Body of pancreas (tissue), 4 donors: ENCODE data around the gene KRTAP1-4. TPM values are rescaled to one million over a fixed set of nuclear protein-coding genes. Genes with fewer than 3 reads are reported as not detected.

ENCODE experiments used
- ATAC-seq: fragments of 150-250 bp; one replicate; pipeline ENCODE4 v1.9.1; 2016
- DNase-seq, 4 donors: peaks; one replicate each; pipeline ENCODE4 v3.0.0-alpha.2; 2019
- H3K27ac ChIP-seq, 4 donors: fragments of 200-600 bp; sonication (generic); 1 replicate in 3 of 4; 2 replicates in 1 of 4; pipeline versions ENCODE4 v1.5.1 to v1.6.1; 2016 to 2019; ENCODE audit warnings: mild to moderate bottlenecking in 1 of 4, mixed read lengths in 1 of 4, moderate library complexity in 1 of 4
- H3K27me3 ChIP-seq, 2 donors: fragments of 200-600 bp; sonication (generic); one replicate each; pipeline ENCODE4 v1.6.0; 2016; ENCODE audit warnings: mild to moderate bottlenecking in 1 of 2
- H3K36me3 ChIP-seq, 2 donors: fragments of 200-600 bp; sonication (generic); replicated peaks in 1 of 2; 2 replicates each; pipeline ENCODE4 v1.5.1; 2016; ENCODE audit warnings: low read depth in 2 of 2; ENCODE audit not compliant: insufficient read depth in 1 of 2
- H3K4me1 ChIP-seq: fragments of 200-600 bp; sonication (generic); one replicate; pipeline ENCODE4 v1.6.0; 2016
- H3K4me3 ChIP-seq, 2 donors: fragments of 200-600 bp; sonication (generic); 1 replicate in 1 of 2; 2 replicates in 1 of 2; pipeline ENCODE4 v1.5.1; 2016 to 2019
- H3K9me3 ChIP-seq, 3 donors: fragments of 200-600 bp; sonication (generic); 1 replicate in 2 of 3; 2 replicates in 1 of 3; pipeline ENCODE4 v1.5.1; 2016
- POLR2A ChIP-seq, 3 donors: fragments of 450-650 bp; IDR thresholded peaks; one replicate each; pipeline ENCODE4 v1.6.1; 2016; ENCODE audit warnings: antibody characterized with exemption in 3 of 3, mild to moderate bottlenecking in 2 of 3
- WGBS, 2 donors: methylation state at CpG; one replicate each; pipeline ENCODE4 v1.1.5; 2017; 5-methylcytosine and 5-hydroxymethylcytosine counted together
- intact Hi-C: fragments of 100-400 bp; cut with DNase I; formaldehyde crosslinking; loops from one replicate; pipeline ENCODE4 v1.15.1; 2023
- small RNA-seq: library from RNA; depleted of rRNA; stranded (forward); fragments of <200 nt; gene quantifications from one replicate; pipeline ENCODE3, GENCODE V24; 2016
- total RNA-seq, 2 donors: library from RNA; depleted of rRNA; stranded (reverse); fragments of >200 nt; gene quantifications; one replicate each; pipeline ENCODE4 v1.1.0, GENCODE V29; 2016
- TF ChIP-seq, protein P1 (sequence below), 7 experiments: fragments of 450-650 bp in 4 of 7; fragments of 200-600 bp in 3 of 7; sonication (generic) in 3 of 7; IDR thresholded peaks; one replicate each; pipeline ENCODE4 v1.5.1; 2016 to 2019; ENCODE audit warnings: antibody characterized with exemption in 7 of 7

KRTAP1-4 gene
- total RNA-seq, 2 donors from 2014 or later: not detected

DNA sequence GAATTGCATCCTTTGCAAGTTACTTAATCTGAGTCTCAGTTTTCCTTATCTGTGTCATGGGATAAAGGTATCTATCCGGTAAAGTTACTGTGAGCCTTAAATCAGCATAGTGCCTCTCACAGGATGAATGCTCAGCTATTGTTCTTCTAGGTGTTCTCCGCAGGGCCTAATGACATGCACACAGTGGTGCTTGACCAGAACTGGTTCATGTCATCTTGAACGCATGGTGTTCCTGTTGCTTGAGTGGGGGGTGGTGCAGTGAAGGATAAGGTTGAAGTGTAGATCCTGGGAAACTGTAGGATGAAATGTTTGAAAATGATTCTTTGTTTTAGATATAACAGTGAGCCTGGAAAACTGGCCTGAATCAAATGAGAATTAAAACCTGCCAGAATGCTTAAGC is 49.9 kb downstream of the KRTAP1-4 start:
- Histone ChIP-seq H3K4me1 (peaks cover 22% of the 10 kb centered on the region), H3K27me3 (peaks cover 0 to 4% of the 10 kb centered on the region in 2 donors), H3K4me3 (no peak overlapping the region), H3K36me3 (no peaks in the 10 kb centered on the region), H3K9me3 (no peaks in the 10 kb centered on the region), H3K27ac (peak overlapping the region in 2 of 4 donors; percentile 10 to 18)
- WGBS, 2 donors: 85 to 86% methylated on average over 3 of the region's 3 CpGs
- TF ChIP-seq, protein P1, sequence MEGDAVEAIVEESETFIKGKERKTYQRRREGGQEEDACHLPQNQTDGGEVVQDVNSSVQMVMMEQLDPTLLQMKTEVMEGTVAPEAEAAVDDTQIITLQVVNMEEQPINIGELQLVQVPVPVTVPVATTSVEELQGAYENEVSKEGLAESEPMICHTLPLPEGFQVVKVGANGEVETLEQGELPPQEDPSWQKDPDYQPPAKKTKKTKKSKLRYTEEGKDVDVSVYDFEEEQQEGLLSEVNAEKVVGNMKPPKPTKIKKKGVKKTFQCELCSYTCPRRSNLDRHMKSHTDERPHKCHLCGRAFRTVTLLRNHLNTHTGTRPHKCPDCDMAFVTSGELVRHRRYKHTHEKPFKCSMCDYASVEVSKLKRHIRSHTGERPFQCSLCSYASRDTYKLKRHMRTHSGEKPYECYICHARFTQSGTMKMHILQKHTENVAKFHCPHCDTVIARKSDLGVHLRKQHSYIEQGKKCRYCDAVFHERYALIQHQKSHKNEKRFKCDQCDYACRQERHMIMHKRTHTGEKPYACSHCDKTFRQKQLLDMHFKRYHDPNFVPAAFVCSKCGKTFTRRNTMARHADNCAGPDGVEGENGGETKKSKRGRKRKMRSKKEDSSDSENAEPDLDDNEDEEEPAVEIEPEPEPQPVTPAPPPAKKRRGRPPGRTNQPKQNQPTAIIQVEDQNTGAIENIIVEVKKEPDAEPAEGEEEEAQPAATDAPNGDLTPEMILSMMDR (IDR thresholded peaks at IDR 0.05): no peak
- no peak for TF ChIP-seq POLR2A (IDR thresholded peaks at IDR 0.05)
- ATAC-seq (no peak), DNase-seq (no peak)
- intact Hi-C loops: no loop called here

Small RNA genes lying within 50 kb of the gene (small RNA-seq; reads per million reads assigned to genes)
- not detected for gene KRTAP3-4P

Other genes starting within 250 kb of the KRTAP1-4 start
- not detected for gene KRT27, start 247.6 kb downstream of the KRTAP1-4 start, total RNA-seq
- gene KRT28, start 230.2 kb downstream of the KRTAP1-4 start, total RNA-seq: not detected
- 1 to 10 TPM; 3.3 to 8.0 TPM for gene KRT10, start 207.6 kb downstream of the KRTAP1-4 start, total RNA-seq
- not detected for gene KRT12, start 163.0 kb downstream of the KRTAP1-4 start, total RNA-seq
- gene KRT20, start 145.0 kb downstream of the KRTAP1-4 start, total RNA-seq: not detected
- 1 to 10 TPM; 2.3 to 9.6 TPM for gene KRT23, start 92.5 kb downstream of the KRTAP1-4 start, total RNA-seq
- not detected for gene KRT39, start 63.2 kb downstream of the KRTAP1-4 start, total RNA-seq
- 1 to 10 TPM in 1 of 2 donors, not detected in 1; 1.6 TPM for gene KRT40, start 45.9 kb downstream of the KRTAP1-4 start, total RNA-seq
- not detected for gene KRTAP3-3, start 36.0 kb downstream of the KRTAP1-4 start, total RNA-seq
- not detected for gene KRTAP3-2, start 30.3 kb downstream of the KRTAP1-4 start, total RNA-seq
- not detected for gene KRTAP3-1, start 21.1 kb downstream of the KRTAP1-4 start, total RNA-seq
- not detected for gene KRTAP1-5, start 3.0 kb downstream of the KRTAP1-4 start, total RNA-seq
- gene KRTAP1-3, start 4.7 kb upstream of the KRTAP1-4 start, total RNA-seq: not detected
- not detected for gene KRTAP1-1, start 11.3 kb upstream of the KRTAP1-4 start, total RNA-seq
- not detected for gene KRTAP2-1, start 17.1 kb upstream of the KRTAP1-4 start, total RNA-seq
- gene KRTAP2-2, start 25.0 kb upstream of the KRTAP1-4 start, total RNA-seq: not detected
- not detected for gene KRTAP2-3, start 29.9 kb upstream of the KRTAP1-4 start, total RNA-seq
- not detected for gene KRTAP2-4, start 35.7 kb upstream of the KRTAP1-4 start, total RNA-seq
- not detected for gene KRTAP4-7, start 54.0 kb upstream of the KRTAP1-4 start, total RNA-seq
- gene KRTAP4-8, start 67.9 kb upstream of the KRTAP1-4 start, total RNA-seq: not detected
- not detected for gene KRTAP4-16, start 72.0 kb upstream of the KRTAP1-4 start, total RNA-seq
- not detected for gene KRTAP4-9, start 75.2 kb upstream of the KRTAP1-4 start, total RNA-seq
- gene KRTAP4-11, start 88.2 kb upstream of the KRTAP1-4 start, total RNA-seq: not detected
- gene KRTAP4-12, start 94.0 kb upstream of the KRTAP1-4 start, total RNA-seq: not detected
- gene KRTAP4-6, start 110.3 kb upstream of the KRTAP1-4 start, total RNA-seq: not detected
- gene KRTAP4-5, start 119.6 kb upstream of the KRTAP1-4 start, total RNA-seq: not detected
- gene KRTAP4-4, start 130.6 kb upstream of the KRTAP1-4 start, total RNA-seq: not detected
- gene KRTAP4-3, start 138.0 kb upstream of the KRTAP1-4 start, total RNA-seq: not detected
- not detected for gene KRTAP4-2, start 148.0 kb upstream of the KRTAP1-4 start, total RNA-seq
- not detected for gene KRTAP4-1, start 154.7 kb upstream of the KRTAP1-4 start, total RNA-seq
- gene KRTAP9-1, start 159.7 kb upstream of the KRTAP1-4 start, total RNA-seq: not detected
- gene KRTAP9-2, start 196.5 kb upstream of the KRTAP1-4 start, total RNA-seq: not detected
- not detected for gene KRTAP9-3, start 202.3 kb upstream of the KRTAP1-4 start, total RNA-seq
- gene KRTAP9-8, start 207.8 kb upstream of the KRTAP1-4 start, total RNA-seq: not detected
- gene KRTAP9-4, start 219.5 kb upstream of the KRTAP1-4 start, total RNA-seq: not detected
- not detected for gene KRTAP9-9, start 225.2 kb upstream of the KRTAP1-4 start, total RNA-seq
- gene KRTAP9-6, start 235.2 kb upstream of the KRTAP1-4 start, total RNA-seq: not detected
- gene KRTAP9-7, start 245.5 kb upstream of the KRTAP1-4 start, total RNA-seq: not detected